ENCODE data around the gene AHCYL2. TPM values are rescaled to one million over a fixed set of nuclear protein-coding genes. Genes with fewer than 3 reads are reported as not detected.

AHCYL2 gene
- total RNA-seq, 2 experiments from 2014 or later, result 5.0 to 8.7 TPM

DNA sequence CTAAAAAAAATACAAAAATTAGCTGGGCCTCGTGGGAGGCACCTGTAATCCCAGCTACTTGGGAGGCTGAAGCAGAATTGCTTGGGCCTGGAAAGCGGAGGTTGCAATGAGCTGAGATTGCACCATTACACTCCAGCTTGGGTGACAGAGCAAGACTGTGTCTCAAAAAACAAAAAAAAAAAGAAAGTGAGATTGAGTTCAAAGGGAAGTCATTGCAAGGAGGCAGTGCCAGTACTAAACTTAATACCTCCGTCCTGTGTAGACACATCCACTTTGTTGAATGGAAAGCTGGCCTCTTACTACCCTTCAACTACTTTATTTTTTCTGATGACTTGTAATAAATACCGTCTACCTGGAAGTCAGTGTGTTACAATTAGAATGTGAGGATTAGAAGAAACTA lies 31.0 kb downstream of the AHCYL2 start:
- intact Hi-C loops (cut with micrococcal nuclease; ENCODE audit: unreplicated experiment), result no loop called here
- no peaks in the 10 kb centered on the region for H3K36me3 ChIP-seq (ENCODE audit: insufficient read depth, low read length)
- TF ChIP-seq, protein P1, sequence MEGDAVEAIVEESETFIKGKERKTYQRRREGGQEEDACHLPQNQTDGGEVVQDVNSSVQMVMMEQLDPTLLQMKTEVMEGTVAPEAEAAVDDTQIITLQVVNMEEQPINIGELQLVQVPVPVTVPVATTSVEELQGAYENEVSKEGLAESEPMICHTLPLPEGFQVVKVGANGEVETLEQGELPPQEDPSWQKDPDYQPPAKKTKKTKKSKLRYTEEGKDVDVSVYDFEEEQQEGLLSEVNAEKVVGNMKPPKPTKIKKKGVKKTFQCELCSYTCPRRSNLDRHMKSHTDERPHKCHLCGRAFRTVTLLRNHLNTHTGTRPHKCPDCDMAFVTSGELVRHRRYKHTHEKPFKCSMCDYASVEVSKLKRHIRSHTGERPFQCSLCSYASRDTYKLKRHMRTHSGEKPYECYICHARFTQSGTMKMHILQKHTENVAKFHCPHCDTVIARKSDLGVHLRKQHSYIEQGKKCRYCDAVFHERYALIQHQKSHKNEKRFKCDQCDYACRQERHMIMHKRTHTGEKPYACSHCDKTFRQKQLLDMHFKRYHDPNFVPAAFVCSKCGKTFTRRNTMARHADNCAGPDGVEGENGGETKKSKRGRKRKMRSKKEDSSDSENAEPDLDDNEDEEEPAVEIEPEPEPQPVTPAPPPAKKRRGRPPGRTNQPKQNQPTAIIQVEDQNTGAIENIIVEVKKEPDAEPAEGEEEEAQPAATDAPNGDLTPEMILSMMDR (conservative IDR thresholded peaks at IDR 0.05; ENCODE audit: low read length), result no peak
- TF ChIP-seq EZH2phosphoT487 (IDR thresholded peaks at IDR 0.05; ENCODE audit: borderline replicate concordance, low read depth, low read length), result no peak
- H3K27ac ChIP-seq (ENCODE audit: low read depth, low read length, poor library complexity, severe bottlenecking), result no peak overlapping the region
- no peak overlapping the region for H3K4me2 ChIP-seq (ENCODE audit: low read length)
- H3K79me2 ChIP-seq (ENCODE audit: insufficient read depth, low read depth, low read length), result no peaks in the 10 kb centered on the region
- no peak for DNase-seq (ENCODE audit: low spot score)
- peaks cover 7% of the 10 kb centered on the region for H3K4me1 ChIP-seq (ENCODE audit: insufficient read depth, low read length, poor library complexity, severe bottlenecking)
- no peaks in the 10 kb centered on the region for H3K9me3 ChIP-seq (ENCODE audit: low read length)
- no TSS peak for BruUV-seq (replicated peaks)
- H3K9me2 ChIP-seq (ENCODE audit: insufficient read depth, low read length), result peaks cover 3% of the 10 kb centered on the region; the same call in 1 of the 2 replicates
- H2AFZ ChIP-seq (ENCODE audit: low read length), result no peak overlapping the region
- no peak overlapping the region for H3K4me3 ChIP-seq (ENCODE audit: low read depth, low read length, poor library complexity, severe bottlenecking)
- no peaks in the 10 kb centered on the region for H4K20me1 ChIP-seq (ENCODE audit: insufficient read depth, low read length)
- POLR2A ChIA-PET, result interaction anchor here (0.7 to 1.3 kb wide), 2 partner anchors 9 kb away, joined by 3 to 4 read pairs; no protein-coding TSS in a partner anchor
- CTCF ChIA-PET (ENCODE audit: unreplicated experiment), result no interaction called here

DNA sequence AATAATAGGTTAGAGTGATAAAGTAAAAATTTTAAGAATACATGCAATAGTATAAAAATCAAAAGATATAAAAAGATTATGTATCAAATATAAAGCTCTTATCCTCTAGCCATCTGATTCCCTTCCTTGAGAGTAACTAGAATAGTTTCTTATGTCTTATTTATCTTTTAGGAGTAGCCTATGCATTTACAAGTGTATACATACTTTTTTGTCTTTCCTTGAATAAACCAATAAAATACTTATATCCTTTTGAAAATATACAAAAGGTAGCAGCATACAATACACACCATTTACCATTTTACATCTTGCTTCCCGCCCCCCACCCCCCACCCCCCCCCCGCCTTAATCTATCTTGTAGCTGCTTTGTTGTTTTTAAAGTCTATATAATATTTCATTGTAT lies 31.4 kb downstream of the AHCYL2 start:
- Histone ChIP-seq H3K9me2 (ENCODE audit: insufficient read depth, low read length) (peaks cover 3% of the 10 kb centered on the region; the same call in 1 of the 2 replicates), H3K27ac (ENCODE audit: low read depth, low read length, poor library complexity, severe bottlenecking) (no peak overlapping the region), H4K20me1 (ENCODE audit: insufficient read depth, low read length) (no peaks in the 10 kb centered on the region), H3K36me3 (ENCODE audit: insufficient read depth, low read length) (no peaks in the 10 kb centered on the region), H3K4me1 (ENCODE audit: insufficient read depth, low read length, poor library complexity, severe bottlenecking) (peaks cover 7% of the 10 kb centered on the region), H3K4me2 (ENCODE audit: low read length) (no peak overlapping the region), H2AFZ (ENCODE audit: low read length) (no peak overlapping the region), H3K9me3 (ENCODE audit: low read length) (no peaks in the 10 kb centered on the region), H3K4me3 (ENCODE audit: low read depth, low read length, poor library complexity, severe bottlenecking) (no peak overlapping the region), H3K79me2 (ENCODE audit: insufficient read depth, low read depth, low read length) (no peaks in the 10 kb centered on the region)
- no peak for DNase-seq (ENCODE audit: low spot score)
- BruUV-seq (replicated peaks), result no TSS peak
- CTCF ChIA-PET (ENCODE audit: unreplicated experiment), result no interaction called here
- TF ChIP-seq, protein P1 (conservative IDR thresholded peaks at IDR 0.05; ENCODE audit: low read length), result no peak
- no peak for TF ChIP-seq EZH2phosphoT487 (IDR thresholded peaks at IDR 0.05; ENCODE audit: borderline replicate concordance, low read depth, low read length)
- POLR2A ChIA-PET, result interaction anchor here (0.6 to 0.7 kb wide), 2 partner anchors 10 to 239 kb away, joined by 3 read pairs; no protein-coding TSS in a partner anchor
- intact Hi-C loops (cut with micrococcal nuclease; ENCODE audit: unreplicated experiment), result no loop called here

GRCh38 chr7:129257168-129257567 lies 32.3 kb downstream of the AHCYL2 start:
- DNase-seq (ENCODE audit: low spot score), result no peak
- peaks cover 3% of the 10 kb centered on the region; the same call in 1 of the 2 replicates for H3K9me2 ChIP-seq (ENCODE audit: insufficient read depth, low read length)
- CTCF ChIA-PET (ENCODE audit: unreplicated experiment), result no interaction called here
- no peaks in the 10 kb centered on the region for H3K36me3 ChIP-seq (ENCODE audit: insufficient read depth, low read length)
- TF ChIP-seq EZH2phosphoT487 (IDR thresholded peaks at IDR 0.05; ENCODE audit: borderline replicate concordance, low read depth, low read length), result no peak
- TF ChIP-seq, protein P1 (conservative IDR thresholded peaks at IDR 0.05; ENCODE audit: low read length), result no peak
- intact Hi-C loops (cut with micrococcal nuclease; ENCODE audit: unreplicated experiment), result no loop called here
- H3K4me2 ChIP-seq (ENCODE audit: low read length), result no peak overlapping the region
- POLR2A ChIA-PET, result no interaction called here
- H3K27ac ChIP-seq (ENCODE audit: low read depth, low read length, poor library complexity, severe bottlenecking), result no peak overlapping the region
- H4K20me1 ChIP-seq (ENCODE audit: insufficient read depth, low read length), result no peaks in the 10 kb centered on the region
- H2AFZ ChIP-seq (ENCODE audit: low read length), result no peak overlapping the region
- H3K9me3 ChIP-seq (ENCODE audit: low read length), result no peaks in the 10 kb centered on the region
- H3K4me1 ChIP-seq (ENCODE audit: insufficient read depth, low read length, poor library complexity, severe bottlenecking), result peaks cover 7% of the 10 kb centered on the region
- no TSS peak for BruUV-seq (replicated peaks)
- H3K79me2 ChIP-seq (ENCODE audit: insufficient read depth, low read depth, low read length), result no peaks in the 10 kb centered on the region
- no peak overlapping the region for H3K4me3 ChIP-seq (ENCODE audit: low read depth, low read length, poor library complexity, severe bottlenecking)

Data from OCI-LY7 (cell line).